Chondrocyte (in vitro differentiated cells): ENCODE measurements around the gene GNG12. TPM values are rescaled to one million over a fixed set of nuclear protein-coding genes. Genes with fewer than 3 reads are reported as not detected.

Experiments
- DNase-seq: peaks from one replicate; pipeline ENCODE4 v3.0.0; 2021; ENCODE audit warnings: mixed read lengths, low spot score
- H3K27ac Mint-ChIP-seq: one replicate; pipeline ENCODE4 v1.8.0; 2021; ENCODE audit warnings: mild to moderate bottlenecking, moderate library complexity, mixed read lengths; ENCODE audit not compliant: unreplicated experiment
- H3K27me3 Mint-ChIP-seq: 2 replicates; pipeline ENCODE4 v1.8.0; 2021; ENCODE audit warnings: low read depth, mixed read lengths
- H3K36me3 Mint-ChIP-seq: 2 replicates; pipeline ENCODE4 v1.8.0; 2021; ENCODE audit warnings: low read depth, mixed read lengths
- H3K4me1 Mint-ChIP-seq: 2 replicates; pipeline ENCODE4 v1.8.0; 2021; ENCODE audit warnings: low read depth, mild to moderate bottlenecking, mixed read lengths
- H3K4me3 Mint-ChIP-seq: one replicate; pipeline ENCODE4 v1.8.0; 2021; ENCODE audit warnings: mild to moderate bottlenecking, moderate library complexity, mixed read lengths; ENCODE audit not compliant: unreplicated experiment
- H3K9me3 Mint-ChIP-seq: 2 replicates; pipeline ENCODE4 v1.8.0; 2021; ENCODE audit warnings: low read depth, mixed read lengths
- CTCF ChIP-seq: fragments of 200-600 bp; sonication (generic); IDR thresholded peaks from 2 replicates; pipeline ENCODE4 v1.5.0; 2021; ENCODE audit warnings: antibody characterized with exemption, mild to moderate bottlenecking, moderate library complexity
- long read RNA-seq: library from polyadenylated mRNA; stranded (forward); transcript quantifications from one replicate; pipeline ENCODE4 v2.0.0, GENCODE V29; 2021
- total RNA-seq: library from RNA; stranded (reverse); gene quantifications from 3 replicates; pipeline ENCODE4 v1.2.1, GENCODE V29; 2021

The GNG12 gene
- total RNA-seq = 78.2 to 93.0 TPM (median 91.5 TPM) in 3 replicates
- long read RNA-seq, full-length matches to known transcripts = 305 of 348 reads
- long read RNA-seq, partial matches to known transcripts = 5 of 348 reads
- long read RNA-seq, other reads (novel, unspliced or antisense) = 38 of 348 reads

DNA sequence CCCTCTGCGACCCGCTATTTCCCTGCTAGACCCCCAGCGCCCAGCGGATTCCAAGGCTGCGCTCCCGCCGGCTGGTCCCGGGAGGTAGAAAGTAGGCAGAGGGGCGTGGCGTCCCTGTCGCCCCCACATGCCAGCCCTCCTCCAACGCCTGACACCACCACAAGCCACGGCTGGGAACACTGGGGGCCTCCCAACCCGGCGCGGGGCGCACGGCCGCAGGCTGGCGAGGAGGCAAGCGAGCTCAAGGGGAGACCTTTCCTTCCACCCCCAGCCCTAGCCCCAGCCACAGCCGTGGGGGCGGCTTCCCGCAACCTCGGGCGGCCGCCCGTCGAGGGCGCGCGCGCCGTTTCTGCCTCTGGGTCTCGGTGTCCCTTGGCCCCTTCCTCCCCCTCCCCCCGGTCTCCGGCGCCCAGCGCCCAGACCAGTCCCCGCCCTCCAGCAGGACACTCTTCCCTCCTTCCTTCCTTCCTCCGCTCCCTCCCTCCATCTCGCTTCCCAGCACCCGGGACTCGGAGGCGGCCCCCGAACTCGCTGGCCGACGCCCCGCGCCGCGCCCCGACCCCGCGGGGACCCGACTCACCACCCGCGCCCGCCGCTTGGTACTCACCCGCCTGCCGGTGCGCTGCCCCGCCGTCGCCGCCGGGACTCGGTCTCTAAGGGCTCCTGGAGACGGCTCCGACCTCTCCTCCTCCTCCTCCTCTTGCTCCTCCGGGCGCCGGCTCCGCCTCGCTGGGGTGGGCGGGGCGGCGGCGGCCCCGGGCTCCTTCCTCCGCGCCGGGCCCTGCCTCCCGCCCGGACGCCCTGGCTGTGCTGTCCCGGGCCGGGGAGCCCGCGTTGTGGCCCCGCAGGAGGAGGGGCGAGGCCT is at the start of gene GNG12:
TSS of gene GNG12 (minus strand) at position 731 of the 865 bp plus-strand sequence. CDS start 125,781 bp downstream, outside the sequence.
- H3K4me3 Mint-ChIP-seq = peak within 1 kb of the TSS; percentile 87
- peaks cover 35% of the 10 kb centered on the region for H3K4me1 Mint-ChIP-seq
- no peak for TF ChIP-seq CTCF
- H3K27ac Mint-ChIP-seq = peak within 1 kb of the TSS; percentile 95
- H3K9me3 Mint-ChIP-seq = no peaks in the 10 kb centered on the region
- H3K27me3 Mint-ChIP-seq = no peaks in the 10 kb centered on the region
- peak; percentile 88 for DNase-seq
- H3K36me3 Mint-ChIP-seq = no peaks in the 10 kb centered on the region

DNA sequence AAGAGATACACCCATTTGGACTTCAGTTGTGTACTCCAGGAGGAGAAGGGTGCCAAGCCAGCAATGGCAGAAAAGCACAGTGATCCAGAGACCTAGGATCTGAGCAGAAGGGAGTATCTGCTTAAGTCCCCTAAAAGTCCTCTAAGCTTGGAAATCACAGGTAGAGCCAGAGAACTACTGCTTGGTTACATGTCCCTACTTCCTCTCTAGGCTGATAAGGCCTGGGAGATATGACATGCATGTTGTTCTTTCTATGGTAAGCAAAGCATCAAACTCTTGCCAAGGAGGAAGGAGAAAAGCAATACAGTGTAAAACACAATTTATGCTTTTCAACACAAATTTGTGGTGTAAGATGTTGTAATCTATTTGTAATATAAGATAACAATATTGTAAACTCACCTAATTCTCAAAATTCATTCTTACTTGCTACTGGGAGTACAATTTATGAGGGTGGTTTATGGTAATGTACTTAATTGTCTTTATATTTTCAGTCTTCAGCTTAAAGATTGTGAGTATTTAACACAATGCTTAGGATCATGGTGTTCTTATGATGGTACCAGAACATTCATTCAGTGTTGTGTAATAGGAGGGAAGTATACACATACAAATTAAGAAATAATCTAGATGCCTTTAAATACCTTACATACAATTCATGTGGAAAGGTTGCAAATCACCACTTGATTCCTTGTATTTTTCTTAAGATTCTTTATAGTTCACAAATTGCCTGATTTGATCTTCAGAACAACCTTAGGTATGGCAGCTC is 49.1 kb upstream of the GNG12 start:
- no peaks in the 10 kb centered on the region for H3K9me3 Mint-ChIP-seq
- H3K27me3 Mint-ChIP-seq = no peaks in the 10 kb centered on the region
- no peak overlapping the region for H3K27ac Mint-ChIP-seq
- peaks cover 6% of the 10 kb centered on the region for H3K4me1 Mint-ChIP-seq
- DNase-seq = no peak
- TF ChIP-seq CTCF = no peak
- no peaks in the 10 kb centered on the region for H3K36me3 Mint-ChIP-seq
- no peak overlapping the region for H3K4me3 Mint-ChIP-seq

DNA sequence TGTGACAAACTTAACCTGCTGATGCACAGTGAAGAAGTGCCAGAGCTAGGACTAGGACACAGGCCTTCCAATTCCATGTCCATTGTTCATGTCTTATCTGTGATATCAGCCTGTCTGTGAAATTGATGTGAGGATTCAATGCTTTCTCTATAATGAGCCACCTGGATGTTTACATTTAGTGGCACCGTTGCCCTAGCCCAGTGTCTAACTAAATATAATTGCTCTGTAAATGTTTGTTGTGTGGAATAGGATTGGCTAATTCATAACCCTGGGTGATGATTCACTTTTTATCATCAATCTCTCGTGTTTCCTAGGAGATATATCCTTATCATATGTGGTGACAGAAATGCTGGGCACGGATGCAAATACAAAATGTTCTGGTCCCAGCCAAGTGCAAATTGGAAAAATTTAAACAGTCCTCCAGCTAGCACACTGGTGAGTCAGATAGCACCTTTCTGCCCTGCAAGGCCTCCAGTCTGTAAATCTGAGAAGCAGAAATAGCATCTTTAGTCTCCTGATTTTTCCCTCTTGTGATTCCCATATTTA is 46.9 kb upstream of the GNG12 start:
- no peak overlapping the region for H3K27ac Mint-ChIP-seq
- peaks cover 6% of the 10 kb centered on the region for H3K4me1 Mint-ChIP-seq
- H3K9me3 Mint-ChIP-seq = no peaks in the 10 kb centered on the region
- no peak for TF ChIP-seq CTCF
- H3K27me3 Mint-ChIP-seq = no peaks in the 10 kb centered on the region
- no peaks in the 10 kb centered on the region for H3K36me3 Mint-ChIP-seq
- DNase-seq = no peak
- no peak overlapping the region for H3K4me3 Mint-ChIP-seq

- H3K36me3 Mint-ChIP-seq = no peaks in the 10 kb centered on the region
- no peak for TF ChIP-seq CTCF
- H3K4me1 Mint-ChIP-seq = peaks cover 6% of the 10 kb centered on the region
- no peaks in the 10 kb centered on the region for H3K9me3 Mint-ChIP-seq
- no peak for DNase-seq
- H3K27ac Mint-ChIP-seq = no peak overlapping the region
- no peak overlapping the region for H3K4me3 Mint-ChIP-seq
- no peaks in the 10 kb centered on the region for H3K27me3 Mint-ChIP-seq
Observed at GRCh38 chr1:67879485-67879884, 46.2 kb upstream of the GNG12 start.
